HEK293 (cell line): Measurements from ENCODE around the gene ADORA2A.

ENCODE experiments used
- CTCF ChIA-PET: fragments of 350-600 bp; formaldehyde crosslinking; extraction: SDS; loops from one replicate; lab custom pipeline; 2021; ENCODE audit warnings: antibody characterized with exemption; lab: Yijun Ruan, JAX
- POLR2A ChIA-PET: fragments of 300-600 bp; formaldehyde crosslinking; extraction: SDS; loops from one replicate; lab custom pipeline; 2020; ENCODE audit warnings: antibody characterized with exemption, inconsistent platforms; lab: Yijun Ruan, JAX
- H3K27ac ChIP-seq: fragments of 200-500 bp; sonication (Bioruptor generic); 2 replicates; pipeline ENCODE4 v1.5.1; 2014; ENCODE audit warnings: low read depth, low read length, control low read depth, inconsistent platforms; ENCODE audit errors: extremely low read depth
- H3K36me3 ChIP-seq, 2 experiments: fragments of 200-500 bp in 1 of 2; sonication (Bioruptor generic) in 1 of 2; 1 replicate in 1 of 2; 2 replicates in 1 of 2; pipeline ENCODE4 v1.5.1; 2014 to 2017; ENCODE audit warnings: inconsistent platforms in 2 of 2, low read length in 2 of 2; ENCODE audit not compliant: control insufficient read depth in 2 of 2, insufficient read depth in 1 of 2
- H3K4me1 ChIP-seq: fragments of 200-500 bp; sonication (Bioruptor generic); 2 replicates; pipeline ENCODE4 v1.5.1; 2014; ENCODE audit warnings: mild to moderate bottlenecking, low read length, inconsistent platforms; ENCODE audit not compliant: control insufficient read depth, insufficient read depth
- H3K4me3 ChIP-seq: 2 replicates; pipeline ENCODE4 v1.5.1; 2011; ENCODE audit warnings: low read depth, mild to moderate bottlenecking, control low read depth, low read length, moderate library complexity
- H3K9me3 ChIP-seq: fragments of 200-500 bp; sonication (Bioruptor generic); 2 replicates; pipeline ENCODE4 v1.5.1; 2014; ENCODE audit warnings: low read depth, low read length, inconsistent platforms; ENCODE audit not compliant: control insufficient read depth, insufficient read depth
- KLF7 ChIP-seq: fragments of 450-650 bp; formaldehyde crosslinking; IDR thresholded peaks from 2 replicates; pipeline ENCODE4 v1.5.1; 2016; ENCODE audit warnings: missing biosample characterization, missing genetic modification characterization, borderline replicate concordance
- PRDM6 ChIP-seq: fragments of 450-650 bp; formaldehyde crosslinking; IDR thresholded peaks from 2 replicates; pipeline ENCODE4 v1.5.1; 2017; ENCODE audit warnings: missing biosample characterization, missing genetic modification characterization
- RBAK ChIP-seq: fragments of 450-650 bp; formaldehyde crosslinking; IDR thresholded peaks from 2 replicates; pipeline ENCODE4 v1.5.1; 2016; ENCODE audit warnings: missing biosample characterization, missing genetic modification characterization
- SP7 ChIP-seq: fragments of 450-650 bp; formaldehyde crosslinking; IDR thresholded peaks from 2 replicates; pipeline ENCODE4 v1.5.1; 2016; ENCODE audit warnings: missing biosample characterization, missing genetic modification characterization
- ZBTB17 ChIP-seq: fragments of 450-650 bp; formaldehyde crosslinking; IDR thresholded peaks from 2 replicates; pipeline ENCODE4 v1.5.1; 2016; ENCODE audit warnings: missing biosample characterization, missing genetic modification characterization
- ZBTB8A ChIP-seq: fragments of 450-650 bp; formaldehyde crosslinking; IDR thresholded peaks from 2 replicates; pipeline ENCODE4 v1.5.1; 2016; ENCODE audit warnings: missing biosample characterization, missing genetic modification characterization
- ZNF138 ChIP-seq: fragments of 450-650 bp; formaldehyde crosslinking; IDR thresholded peaks from 2 replicates; pipeline ENCODE4 v1.5.1; 2016; ENCODE audit warnings: missing biosample characterization, missing genetic modification characterization, borderline replicate concordance
- ZNF146 ChIP-seq: fragments of 450-650 bp; formaldehyde crosslinking; IDR thresholded peaks from 2 replicates; pipeline ENCODE4 v1.5.1; 2016; ENCODE audit warnings: missing biosample characterization, missing genetic modification characterization
- ZNF202 ChIP-seq: fragments of 450-650 bp; formaldehyde crosslinking; IDR thresholded peaks from 2 replicates; pipeline ENCODE4 v1.5.1; 2016; ENCODE audit warnings: missing biosample characterization, missing genetic modification characterization, borderline replicate concordance
- ZNF221 ChIP-seq: fragments of 450-650 bp; formaldehyde crosslinking; IDR thresholded peaks from 2 replicates; pipeline ENCODE4 v1.5.1; 2017; ENCODE audit warnings: missing biosample characterization, missing genetic modification characterization, borderline replicate concordance
- ZNF23 ChIP-seq: fragments of 450-650 bp; formaldehyde crosslinking; IDR thresholded peaks from 2 replicates; pipeline ENCODE4 v1.5.1; 2016; ENCODE audit warnings: missing biosample characterization, missing genetic modification characterization, borderline replicate concordance
- ZNF423 ChIP-seq: fragments of 450-650 bp; formaldehyde crosslinking; IDR thresholded peaks from 2 replicates; pipeline ENCODE4 v1.5.1; 2016; ENCODE audit warnings: missing biosample characterization, missing genetic modification characterization
- ZNF514 ChIP-seq: fragments of 450-650 bp; formaldehyde crosslinking; IDR thresholded peaks from 2 replicates; pipeline ENCODE4 v1.5.1; 2016; ENCODE audit warnings: missing biosample characterization, missing genetic modification characterization
- ZNF596 ChIP-seq: fragments of 450-650 bp; IDR thresholded peaks from 2 replicates; pipeline ENCODE4 v1.5.0; 2018; ENCODE audit warnings: missing biosample characterization, mild to moderate bottlenecking, missing genetic modification characterization, moderate library complexity
- ZNF600 ChIP-seq: fragments of 450-650 bp; formaldehyde crosslinking; IDR thresholded peaks from 2 replicates; pipeline ENCODE4 v1.5.1; 2016; ENCODE audit warnings: missing biosample characterization, missing genetic modification characterization
- ZNF658 ChIP-seq: fragments of 450-650 bp; formaldehyde crosslinking; IDR thresholded peaks from 2 replicates; pipeline ENCODE4; 2016; ENCODE audit warnings: missing biosample characterization, missing genetic modification characterization
- ZNF660 ChIP-seq: fragments of 450-650 bp; IDR thresholded peaks from 2 replicates; pipeline ENCODE4 v1.5.1; 2018; ENCODE audit warnings: missing biosample characterization, mild to moderate bottlenecking, missing genetic modification characterization
- ZNF76 ChIP-seq: fragments of 450-650 bp; formaldehyde crosslinking; IDR thresholded peaks from 2 replicates; pipeline ENCODE4; 2016; ENCODE audit warnings: low read depth, missing biosample characterization, missing genetic modification characterization, borderline replicate concordance
- ZNF792 ChIP-seq: fragments of 450-650 bp; formaldehyde crosslinking; IDR thresholded peaks from 2 replicates; pipeline ENCODE4 v1.5.1; 2016; ENCODE audit warnings: missing biosample characterization, missing genetic modification characterization
- ZNF837 ChIP-seq: fragments of 450-650 bp; formaldehyde crosslinking; IDR thresholded peaks from 2 replicates; pipeline ENCODE4 v1.5.1; 2016; ENCODE audit warnings: missing biosample characterization, missing genetic modification characterization
- ZNF843 ChIP-seq: fragments of 450-650 bp; formaldehyde crosslinking; IDR thresholded peaks from 2 replicates; pipeline ENCODE4 v1.5.1; 2016; ENCODE audit warnings: missing biosample characterization, missing genetic modification characterization
- ZSCAN5A ChIP-seq: fragments of 450-650 bp; formaldehyde crosslinking; IDR thresholded peaks from 2 replicates; pipeline ENCODE4 v1.5.1; 2016; ENCODE audit warnings: missing biosample characterization, missing genetic modification characterization
- TF ChIP-seq, protein P1 (sequence below): sonication (generic); formaldehyde crosslinking; IDR thresholded peaks from 2 replicates; pipeline ENCODE4 v1.8.1; 2022; ENCODE audit warnings: mild to moderate bottlenecking, moderate library complexity, missing genetic modification reagents

The ADORA2A gene

GRCh38 chr22:24407278-24407665 lies 20.1 kb upstream of the ADORA2A start:
- no peak overlapping the region for H3K27ac ChIP-seq
- ChIA-PET CTCF (interaction anchor here (0.6 to 1.0 kb wide), 2 partner anchors 115 to 1497 kb away, joined by 4 to 5 read pairs; no protein-coding TSS in a partner anchor), POLR2A (no interaction called here)
- TF ChIP-seq ZNF600 (tag by site-specific recombination) (no peak), ZNF660 (tag by site-specific recombination) (no peak), ZNF843 (tag by site-specific recombination) (no peak), ZSCAN5A (tag by site-specific recombination) (no peak), KLF7 (tag by site-specific recombination) (no peak), RBAK (tag by site-specific recombination) (no peak), ZNF202 (tag by site-specific recombination) (no peak), ZBTB17 (tag by site-specific recombination) (no peak), PRDM6 (tag by site-specific recombination) (no peak), ZBTB8A (no peak), ZNF596 (tag by site-specific recombination) (no peak), ZNF792 (tag by site-specific recombination) (no peak), ZNF514 (no peak), ZNF76 (no peak), ZNF146 (no peak)
- TF ChIP-seq, protein P1, sequence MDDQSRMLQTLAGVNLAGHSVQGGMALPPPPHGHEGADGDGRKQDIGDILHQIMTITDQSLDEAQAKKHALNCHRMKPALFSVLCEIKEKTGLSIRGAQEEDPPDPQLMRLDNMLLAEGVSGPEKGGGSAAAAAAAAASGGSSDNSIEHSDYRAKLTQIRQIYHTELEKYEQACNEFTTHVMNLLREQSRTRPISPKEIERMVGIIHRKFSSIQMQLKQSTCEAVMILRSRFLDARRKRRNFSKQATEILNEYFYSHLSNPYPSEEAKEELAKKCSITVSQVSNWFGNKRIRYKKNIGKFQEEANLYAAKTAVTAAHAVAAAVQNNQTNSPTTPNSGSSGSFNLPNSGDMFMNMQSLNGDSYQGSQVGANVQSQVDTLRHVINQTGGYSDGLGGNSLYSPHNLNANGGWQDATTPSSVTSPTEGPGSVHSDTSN = no peak
- TF ChIP-seq, all 188 proteins: peak for 0
- H3K9me3 ChIP-seq = no peaks in the 10 kb centered on the region
- no peak overlapping the region for H3K4me3 ChIP-seq
- H3K36me3 ChIP-seq = peaks cover 0 to 68% of the 10 kb centered on the region in 2 experiments; a peak in 2 of 3 replicates
- peaks cover 10% of the 10 kb centered on the region for H3K4me1 ChIP-seq

DNA sequence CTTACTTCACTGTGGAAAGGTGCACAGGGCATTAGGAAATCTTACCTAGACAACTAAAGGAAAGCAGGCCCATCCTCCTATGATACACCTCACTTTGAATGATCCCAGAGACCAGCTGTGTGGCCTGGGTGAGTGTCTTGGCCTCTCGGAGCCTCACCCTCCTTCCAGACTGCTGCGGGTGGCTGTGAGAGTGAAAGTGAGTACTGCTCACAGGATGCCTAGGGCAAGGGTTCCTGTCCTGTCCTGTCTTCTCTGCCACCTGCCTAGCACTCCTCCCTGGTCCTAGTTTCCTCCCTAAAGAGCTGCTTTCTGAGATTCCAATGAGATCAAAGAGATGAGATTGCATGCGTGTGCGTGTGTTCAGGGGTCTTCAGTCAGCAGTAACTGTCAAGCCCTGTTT lies 19.5 kb upstream of the ADORA2A start:
- H3K36me3 ChIP-seq = peaks cover 0 to 74% of the 10 kb centered on the region in 2 experiments; a peak in 2 of 3 replicates
- H3K9me3 ChIP-seq = no peaks in the 10 kb centered on the region
- TF ChIP-seq ZNF658 = no peak
- no peak for TF ChIP-seq ZNF792 (tag by site-specific recombination)
- TF ChIP-seq ZNF221 = no peak
- no peak for TF ChIP-seq ZNF138 (tag by site-specific recombination)
- TF ChIP-seq ZNF423 (tag by site-specific recombination) = no peak
- TF ChIP-seq ZNF23 (tag by site-specific recombination) = no peak
- TF ChIP-seq ZNF837 = no peak
- TF ChIP-seq SP7 (tag by site-specific recombination) = no peak
- TF ChIP-seq, all 188 proteins: peak for 0
- H3K4me3 ChIP-seq = no peak overlapping the region
- H3K27ac ChIP-seq = no peak overlapping the region
- H3K4me1 ChIP-seq = peaks cover 4% of the 10 kb centered on the region
- ChIA-PET CTCF (interaction anchor here (0.5 to 1.0 kb wide), 3 partner anchors 13 to 1496 kb away, joined by 3 to 5 read pairs (median 4); no protein-coding TSS in a partner anchor), POLR2A (no interaction called here)
